22Rv1 (cell line): ENCODE results near the gene RFPL2.
"Not testable (repeated sequence)": the region's sequence is repeated elsewhere in the genome, so short reads cannot be mapped to it uniquely, and the experiment has no call there.

Experiments used
- H3K27ac ChIP-seq: fragments of 450-650 bp; 2 replicates; pipeline ENCODE4 v1.5.1; 2017
- CTCF ChIP-seq: fragments of 450-650 bp; IDR thresholded peaks from 2 replicates; pipeline ENCODE4 v1.5.1; 2017; ENCODE audit warnings: mild to moderate bottlenecking
- ZFX ChIP-seq: fragments of 450-650 bp; IDR thresholded peaks from 2 replicates; pipeline ENCODE4 v1.6.1; 2017; ENCODE audit warnings: antibody characterized with exemption, borderline replicate concordance

RFPL2 gene

GRCh38 chr22:32199961-32200360 is 4.9 kb downstream of the RFPL2 start:
- no peak overlapping the region for H3K27ac ChIP-seq
- no peak for TF ChIP-seq ZFX
- no peak for TF ChIP-seq CTCF

GRCh38 chr22:32199341-32199740 is 5.5 kb downstream of the RFPL2 start:
- TF ChIP-seq CTCF = no peak
- no peak for TF ChIP-seq ZFX
- no peak overlapping the region for H3K27ac ChIP-seq

- H3K27ac ChIP-seq = not testable (repeated sequence)
These were observed 7.2 kb downstream of the RFPL2 start for GRCh38 chr22:32197553-32198226.

GRCh38 chr22:32195900-32196299 is 9.0 kb downstream of the RFPL2 start:
- H3K27ac ChIP-seq = not testable (repeated sequence)

GRCh38 chr22:32193346-32193745 is 11.5 kb downstream of the RFPL2 start:
- H3K27ac ChIP-seq = not testable (repeated sequence)

- H3K27ac ChIP-seq = not testable (repeated sequence)
These were observed 13.9 kb downstream of the RFPL2 start for GRCh38 chr22:32191021-32191420.

GRCh38 chr22:32185821-32186220 is 19.1 kb downstream of the RFPL2 start:
- TF ChIP-seq CTCF (no peak), ZFX (no peak)
- H3K27ac ChIP-seq = no peak overlapping the region

- H3K27ac ChIP-seq = no peak overlapping the region
- TF ChIP-seq CTCF = no peak
- TF ChIP-seq ZFX = no peak
These were observed 21.2 kb downstream of the RFPL2 start for GRCh38 chr22:32183625-32184024.

- no peak overlapping the region for H3K27ac ChIP-seq
- TF ChIP-seq ZFX (no peak), CTCF (no peak)
These were observed 23.8 kb downstream of the RFPL2 start for GRCh38 chr22:32181043-32181442.

GRCh38 chr22:32177221-32177765 is 27.6 kb downstream of the RFPL2 start:
- TF ChIP-seq CTCF = no peak
- no peak for TF ChIP-seq ZFX
- H3K27ac ChIP-seq = no peak overlapping the region
